ENCODE results near the gene ZFHX3.

ZFHX3 gene

GRCh38 chr16:72840631-72841381, 207.1 kb downstream of the ZFHX3 start:
- DNase-seq: no peak

- DNase-seq: no peak
Measured at GRCh38 chr16:72838951-72839350, 209.0 kb downstream of the ZFHX3 start.

- DNase-seq: no peak
Measured at GRCh38 chr16:72838586-72838910, 209.4 kb downstream of the ZFHX3 start.

GRCh38 chr16:72837846-72838585, 209.9 kb downstream of the ZFHX3 start:
- no peak for DNase-seq

GRCh38 chr16:72836985-72837384, 210.9 kb downstream of the ZFHX3 start:
- no peak for DNase-seq

GRCh38 chr16:72836181-72836580, 211.7 kb downstream of the ZFHX3 start:
- no peak for DNase-seq

- no peak for DNase-seq
Measured at GRCh38 chr16:72835086-72835485, 212.8 kb downstream of the ZFHX3 start.

GRCh38 chr16:72834499-72834898, 213.4 kb downstream of the ZFHX3 start:
- no peak for DNase-seq

GRCh38 chr16:72833969-72834368, 214.0 kb downstream of the ZFHX3 start:
- no peak for DNase-seq

- no peak for DNase-seq
Measured at GRCh38 chr16:72833482-72833881, 214.4 kb downstream of the ZFHX3 start.

GRCh38 chr16:72832621-72833248, 215.2 kb downstream of the ZFHX3 start:
- peak; percentile 65 for DNase-seq

- DNase-seq: no peak
Measured at GRCh38 chr16:72829846-72830775, 217.8 kb downstream of the ZFHX3 start.

GRCh38 chr16:72827866-72828265, 220.1 kb downstream of the ZFHX3 start:
- DNase-seq: no peak

GRCh38 chr16:72825912-72826621, 221.9 kb downstream of the ZFHX3 start:
- DNase-seq: no peak

GRCh38 chr16:72824761-72825160, 223.2 kb downstream of the ZFHX3 start:
- DNase-seq: no peak

- no peak for DNase-seq
Measured at GRCh38 chr16:72824027-72824426, 223.9 kb downstream of the ZFHX3 start.

- DNase-seq: no peak
Measured at GRCh38 chr16:72821185-72821950, 226.6 kb downstream of the ZFHX3 start.

- DNase-seq: no peak
Measured at GRCh38 chr16:72819345-72819744, 228.6 kb downstream of the ZFHX3 start.

- no peak for DNase-seq
Measured at GRCh38 chr16:72818236-72818845, 229.6 kb downstream of the ZFHX3 start.

GRCh38 chr16:72815348-72816318, 232.3 kb downstream of the ZFHX3 start:
- DNase-seq: no peak
